H1 (cell line): Measurements from ENCODE around the gene CNOT3. TPM values are rescaled to one million over a fixed set of nuclear protein-coding genes. Genes with fewer than 3 reads are reported as not detected.
A peak's percentile ranks its signal among the peaks of the same experiment; 100 is the strongest.

Source experiments
- CTCF ChIA-PET: fragments of 300-600 bp; sonication (Branson Sonifier 250); formaldehyde crosslinking; loops from one replicate; lab custom pipeline; 2021; ENCODE audit not compliant: partially characterized antibody; lab: Charles Lee
- POLR2A ChIA-PET: fragments of 300-600 bp; sonication (Branson Sonifier 250); formaldehyde crosslinking; loops from one replicate; lab custom pipeline; 2021; ENCODE audit warnings: inconsistent platforms; ENCODE audit not compliant: partially characterized antibody; lab: Charles Lee
- DNase-seq, 2 experiments: peaks; one replicate each; pipeline versions ENCODE4 v3.0.0 to v3.0.0-alpha.2; 2010 to 2022; ENCODE audit warnings: low spot score in 2 of 2, low read depth in 1 of 2, mixed read lengths in 1 of 2
- FAIRE-seq: peaks from 2 replicates; lab custom pipeline; 2011; peaks lifted over from hg19 to GRCh38; lab: Jason Lieb, UNC
- H2AFZ ChIP-seq: 2 replicates; pipeline ENCODE4 v1.8.1; 2012; ENCODE audit warnings: low read length, inconsistent platforms
- H2AK5ac ChIP-seq: 2 replicates; pipeline ENCODE4 v1.6.1; 2013; ENCODE audit warnings: low read depth, low read length
- H2BK120ac ChIP-seq: replicated peaks from 2 replicates; pipeline ENCODE3; 2013; ENCODE audit warnings: low read depth, low read length, inconsistent platforms
- H2BK12ac ChIP-seq: 2 replicates; pipeline ENCODE4 v1.6.1; 2013; ENCODE audit warnings: low read depth, low read length
- H2BK15ac ChIP-seq: 2 replicates; pipeline ENCODE4 v1.6.1; 2013; ENCODE audit warnings: low read length
- H2BK20ac ChIP-seq: 2 replicates; pipeline ENCODE4 v1.6.1; 2013; ENCODE audit warnings: low read length
- H2BK5ac ChIP-seq: 2 replicates; pipeline ENCODE4 v1.6.1; 2013; ENCODE audit warnings: low read depth, low read length
- H3K14ac ChIP-seq: 2 replicates; pipeline ENCODE4 v1.6.1; 2013; ENCODE audit warnings: inconsistent platforms; ENCODE audit not compliant: insufficient read length
- H3K18ac ChIP-seq: 2 replicates; pipeline ENCODE4 v1.6.1; 2013; ENCODE audit warnings: low read length; ENCODE audit errors: extremely low read depth
- H3K23ac ChIP-seq: 2 replicates; pipeline ENCODE4 v1.6.1; 2013; ENCODE audit warnings: inconsistent platforms; ENCODE audit not compliant: insufficient read length
- H3K23me2 ChIP-seq: 2 replicates; pipeline ENCODE4 v1.6.1; 2013; ENCODE audit warnings: low read depth, low read length
- H3K27ac ChIP-seq: 2 replicates; pipeline ENCODE4 v1.6.1; 2011; ENCODE audit warnings: low read depth, low read length, inconsistent platforms
- H3K27me3 ChIP-seq, 4 experiments: replicated peaks in 1 of 4; 1 replicate in 1 of 4; 2 replicates in 3 of 4; pipeline versions ENCODE4 v1.6.1 to v1.8.1; 2011 to 2013; ENCODE audit warnings: low read length in 3 of 4, mild to moderate bottlenecking in 3 of 4, inconsistent platforms in 2 of 4, mixed read lengths in 2 of 4, moderate library complexity in 1 of 4; ENCODE audit not compliant: control insufficient read depth in 3 of 4, insufficient read depth in 3 of 4; ENCODE audit errors: extremely low read depth in 1 of 4
- H3K36me3 ChIP-seq, 4 experiments: 2 replicates each; pipeline versions ENCODE4 v1.6.1 to v1.8.1; 2011 to 2013; ENCODE audit warnings: mild to moderate bottlenecking in 4 of 4, low read length in 3 of 4, moderate library complexity in 2 of 4, control low read depth in 1 of 4, inconsistent platforms in 1 of 4; ENCODE audit not compliant: insufficient read depth in 4 of 4, control insufficient read depth in 2 of 4
- H3K4ac ChIP-seq: replicated peaks from 2 replicates; pipeline ENCODE3; 2013; ENCODE audit warnings: low read length, low read depth, mixed read lengths, inconsistent platforms; ENCODE audit not compliant: insufficient read length
- H3K4me1 ChIP-seq, 4 experiments: replicated peaks in 1 of 4; 1 replicate in 1 of 4; 2 replicates in 3 of 4; pipeline versions ENCODE4 v1.6.1 to v1.8.1; 2011 to 2013; ENCODE audit warnings: low read length in 3 of 4, inconsistent platforms in 2 of 4, mixed read lengths in 1 of 4; ENCODE audit not compliant: insufficient read depth in 4 of 4, control insufficient read depth in 3 of 4
- H3K4me2 ChIP-seq, 2 experiments: 2 replicates each; pipeline versions ENCODE4 v1.6.1 to v1.8.1; 2011 to 2013; ENCODE audit warnings: low read depth in 2 of 2, low read length in 2 of 2, control low read depth in 1 of 2, inconsistent platforms in 1 of 2, mild to moderate bottlenecking in 1 of 2; ENCODE audit not compliant: insufficient read depth in 1 of 2
- H3K4me3 ChIP-seq, 4 experiments: fragments of 200-600, 300-600 bp in 1 of 4; sonication (generic), shearing (Covaris generic), sonication (Bioruptor Twin) in 1 of 4; 2 replicates each; pipeline versions ENCODE4 v1.5.1 to v1.8.1; 2011 to 2016; ENCODE audit warnings: low read length in 4 of 4, low read depth in 3 of 4, control low read depth in 2 of 4, inconsistent platforms in 2 of 4, mild to moderate bottlenecking in 2 of 4, mixed read lengths in 1 of 4, moderate library complexity in 1 of 4; ENCODE audit not compliant: insufficient read depth in 2 of 4; ENCODE audit errors: extremely low read depth in 1 of 4
- H3K56ac ChIP-seq: replicated peaks from 2 replicates; pipeline ENCODE3; 2013; ENCODE audit warnings: low read depth, mild to moderate bottlenecking, mixed read lengths, low read length, inconsistent platforms; ENCODE audit not compliant: insufficient read length
- H3K79me1 ChIP-seq: 2 replicates; pipeline ENCODE4 v1.6.1; 2013; ENCODE audit warnings: low read depth, low read length, control low read depth
- H3K79me2 ChIP-seq, 2 experiments: 2 replicates each; pipeline versions ENCODE4 v1.6.1 to v1.8.1; 2012 to 2013; ENCODE audit warnings: low read length in 2 of 2, mild to moderate bottlenecking in 2 of 2, inconsistent platforms in 1 of 2; ENCODE audit not compliant: insufficient read depth in 2 of 2, control insufficient read depth in 1 of 2
- H3K9ac ChIP-seq, 4 experiments: replicated peaks in 1 of 4; 1 replicate in 1 of 4; 2 replicates in 3 of 4; pipeline versions ENCODE4 v1.6.1 to v1.8.1; 2011 to 2013; ENCODE audit warnings: low read depth in 3 of 4, low read length in 3 of 4, control low read depth in 2 of 4, mild to moderate bottlenecking in 2 of 4, moderate library complexity in 2 of 4, inconsistent platforms in 1 of 4; ENCODE audit errors: extremely low read depth in 1 of 4
- H3K9me3 ChIP-seq, 2 experiments: 2 replicates each; pipeline versions ENCODE4 v1.6.1 to v1.8.1; 2012 to 2013; ENCODE audit warnings: mild to moderate bottlenecking in 2 of 2, moderate library complexity in 2 of 2, control low read depth in 1 of 2, inconsistent platforms in 1 of 2, low read depth in 1 of 2, low read length in 1 of 2, mixed read lengths in 1 of 2; ENCODE audit not compliant: insufficient read depth in 2 of 2
- H4K20me1 ChIP-seq, 2 experiments: replicated peaks in 1 of 2; 2 replicates each; pipeline versions ENCODE3 to v1.8.1; 2011 to 2013; ENCODE audit warnings: inconsistent platforms in 2 of 2, low read length in 2 of 2, mild to moderate bottlenecking in 1 of 2; ENCODE audit not compliant: insufficient read depth in 2 of 2, control insufficient read depth in 1 of 2
- H4K5ac ChIP-seq: 2 replicates; pipeline ENCODE4 v1.6.1; 2013; ENCODE audit warnings: low read length, low read depth, mixed read lengths, inconsistent platforms; ENCODE audit not compliant: insufficient read length
- H4K8ac ChIP-seq: 2 replicates; pipeline ENCODE4 v1.8.0; 2013; ENCODE audit warnings: mild to moderate bottlenecking, moderate library complexity, low read length, inconsistent platforms; ENCODE audit not compliant: insufficient read depth; ENCODE audit errors: extremely low read depth
- H4K91ac ChIP-seq: replicated peaks from 2 replicates; pipeline ENCODE3; 2013; ENCODE audit warnings: low read length, mixed read lengths, inconsistent platforms; ENCODE audit not compliant: insufficient read length
- BCL11A ChIP-seq, 2 experiments: IDR thresholded peaks; one replicate each; pipeline ENCODE4 v1.6.1; 2011; ENCODE audit warnings: low read depth in 2 of 2, low read length in 2 of 2, mild to moderate bottlenecking in 2 of 2
- POLR2A ChIP-seq, 2 experiments: IDR thresholded peaks; 1 replicate in 1 of 2; 2 replicates in 1 of 2; pipeline ENCODE4 v1.6.1; 2011; ENCODE audit warnings: low read depth in 2 of 2, low read length in 2 of 2, mild to moderate bottlenecking in 2 of 2; ENCODE audit errors: control extremely low read depth in 1 of 2
- POLR2AphosphoS5 ChIP-seq: IDR thresholded peaks from 2 replicates; pipeline ENCODE4 v1.6.1; 2011; ENCODE audit warnings: low read depth, low read length
- WGBS, 2 experiments: shearing (Covaris generic) in 1 of 2; methylation state at CpG; one replicate each; pipeline versions ENCODE4 v1.1.6 to v1.1.7; 2013 to 2015; ENCODE audit warnings: low lambda C conversion rate in 2 of 2, mixed read lengths in 2 of 2, inconsistent platforms in 1 of 2, low coverage in 1 of 2, missing lambda C conversion rate in 1 of 2; ENCODE audit not compliant: insufficient replicate concordance in 2 of 2, insufficient coverage in 1 of 2, insufficient read length in 1 of 2; ENCODE audit errors: extremely low coverage in 1 of 2, missing lambda C conversion rate in 1 of 2; 5-methylcytosine and 5-hydroxymethylcytosine counted together
- polyA plus RNA-seq, 7 experiments: library from polyadenylated mRNA; depleted of rRNA in 3 of 7; stranded (reverse) in 5 of 7; unstranded in 2 of 7; fragments of >200 nt in 5 of 7; fragments of 200-250 nt in 2 of 7; gene quantifications; 1 replicate in 5 of 7; 2 replicates in 1 of 7; 4 replicates in 1 of 7; pipeline versions ENCODE4 v1.2.1 to v1.2.3, GENCODE V29; 2011 to 2013; ENCODE audit warnings: missing spikeins in 2 of 7, mixed read lengths in 2 of 7
- total RNA-seq: library from RNA; stranded (reverse); fragmentation: NEBNext Ultra II Directional; extraction: Animal tissue kit (Norgen Biotek cat#: 25700); gene quantifications from 2 replicates; pipeline ENCODE4 v1.2.1, GENCODE V29; 2021
- TF ChIP-seq, protein P1 (sequence below): IDR thresholded peaks from 2 replicates; pipeline ENCODE4 v1.6.1; 2011; ENCODE audit warnings: low read length, improper control_type of control experiment

CNOT3 gene
- total and polyA plus RNA-seq, 2 of the 8 experiments (the other 6 are each of a cell fraction or from before 2014, with no cell fraction given) = 21.2 to 86.4 TPM

DNA sequence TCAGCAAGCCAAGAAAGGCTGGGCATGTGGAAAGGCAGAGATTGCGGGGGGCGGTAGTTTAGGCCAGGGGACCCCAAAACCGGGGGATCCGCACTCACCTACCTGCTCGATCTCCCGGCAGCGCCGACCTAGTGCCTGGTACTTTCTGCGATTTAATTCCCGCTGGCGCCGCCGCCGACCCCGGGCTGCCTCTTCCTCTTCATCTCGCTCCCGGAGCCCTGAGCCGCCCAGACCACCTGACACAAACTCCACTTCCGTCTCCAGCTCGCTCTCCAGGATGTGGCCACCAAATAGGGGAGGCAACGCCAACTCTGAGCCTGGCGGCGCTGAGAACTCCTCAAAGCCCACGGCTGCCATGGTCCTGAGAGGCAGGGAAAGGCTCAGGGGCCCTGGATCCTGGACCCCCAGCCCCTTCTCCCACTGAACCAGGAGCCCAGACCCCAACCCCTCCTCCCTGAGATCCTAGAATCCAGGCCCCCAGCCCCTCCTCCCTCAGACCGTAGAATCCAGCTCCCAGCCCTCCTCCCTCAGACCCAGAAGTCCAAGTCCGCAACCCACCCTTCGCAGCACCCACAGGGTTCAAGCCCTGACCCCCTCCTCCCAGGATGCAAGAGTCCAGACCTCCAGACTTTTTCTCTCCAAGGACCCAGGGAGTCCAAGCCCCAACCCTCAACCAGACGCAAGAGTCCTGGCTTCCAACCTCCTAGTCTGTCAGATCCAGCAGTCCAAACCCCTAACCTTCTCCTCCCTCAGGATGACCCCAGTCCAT is 23.0 kb upstream of the CNOT3 start:
- WGBS, 2 experiments = 62% methylated on average over 25 of the region's 28 CpGs; no CpG with 5 or more reads in 1 of the 2 experiments

More for the DNA sequence above, 23.0 kb upstream of the CNOT3 start:
- peaks cover 0 to 10% of the 10 kb centered on the region in 2 experiments; a peak in 2 of 4 replicates for H3K79me2 ChIP-seq
- peaks cover 5 to 23% (median 18%) of the 10 kb centered on the region in 4 experiments; a peak in 7 of 8 replicates for H3K36me3 ChIP-seq
- no peak overlapping the region for H3K4ac ChIP-seq
- no peak overlapping the region for H2BK120ac ChIP-seq
- no peak overlapping the region for H3K18ac ChIP-seq
- TF ChIP-seq BCL11A (IDR thresholded peaks at IDR 0.05; ENCODE audit: low read depth in 2 of 2, low read length in 2 of 2) (no peak), POLR2A (IDR thresholded peaks at IDR 0.05; ENCODE audit: control extremely low read depth in 1 of 2, low read depth in 2 of 2, low read length in 2 of 2) (peak; percentile 51 to 53; a peak in 2 of 3 replicates), POLR2AphosphoS5 (peak; percentile 51; the same call in 1 of the 2 replicates)
- TF ChIP-seq, protein P1, sequence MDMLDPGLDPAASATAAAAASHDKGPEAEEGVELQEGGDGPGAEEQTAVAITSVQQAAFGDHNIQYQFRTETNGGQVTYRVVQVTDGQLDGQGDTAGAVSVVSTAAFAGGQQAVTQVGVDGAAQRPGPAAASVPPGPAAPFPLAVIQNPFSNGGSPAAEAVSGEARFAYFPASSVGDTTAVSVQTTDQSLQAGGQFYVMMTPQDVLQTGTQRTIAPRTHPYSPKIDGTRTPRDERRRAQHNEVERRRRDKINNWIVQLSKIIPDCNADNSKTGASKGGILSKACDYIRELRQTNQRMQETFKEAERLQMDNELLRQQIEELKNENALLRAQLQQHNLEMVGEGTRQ = no peak
- TF ChIP-seq, all 59 proteins: peak for 2
- Histone ChIP-seq H3K23me2 (peaks cover 7% of the 10 kb centered on the region), H3K56ac (no peak overlapping the region), H3K4me2 (peak overlapping the region; percentile 77 to 81), H2AK5ac (no peak overlapping the region), H2AFZ (0 out of 2 replicates have a peak overlapping the region, but pooled peaks have one; percentile 2), H3K9ac (peak overlapping the region in 3 of 4 experiments; percentile 73 to 94 (median 91); a peak in 4 of 7 replicates), H4K91ac (no peak overlapping the region), H3K14ac (no peak overlapping the region), H4K8ac (no peak overlapping the region), H2BK5ac (no peak overlapping the region), H4K20me1 (peaks cover 0 to 5% of the 10 kb centered on the region in 2 experiments), H3K4me1 (peaks cover 0 to 7% (median 2%) of the 10 kb centered on the region in 4 experiments; a peak in 3 of 7 replicates), H3K27me3 (no peaks in the 10 kb centered on the region), H3K27ac (no peak overlapping the region), H3K79me1 (peaks cover 9% of the 10 kb centered on the region), H3K9me3 (no peaks in the 10 kb centered on the region), H4K5ac (no peak overlapping the region), H2BK20ac (no peak overlapping the region), H2BK15ac (no peak overlapping the region), H2BK12ac (no peak overlapping the region), H3K4me3 (peak overlapping the region; percentile 74 to 100 (median 94)), H3K23ac (no peak overlapping the region)
- ChIA-PET POLR2A (interaction anchor here (0.7 to 6.6 kb wide), 26 partner anchors 9 to 305 kb away, joined by 3 to 116 read pairs (median 5); partner anchors contain the start of genes CNOT3, LENG1, MYADM and NDUFA3), CTCF (interaction anchor here (0.6 to 1.5 kb wide), 3 partner anchors 15 to 1568 kb away, joined by 3 to 4 read pairs (median 3); no protein-coding TSS in a partner anchor)
- DNase-seq (peak in 1 of 2 experiments; percentile 49), FAIRE-seq (no peak)
